Fibroblast of the conjunctiva (primary cell): ENCODE results near the gene ZFYVE9.
"Not testable (repeated sequence)": the region's sequence is repeated elsewhere in the genome, so short reads cannot be mapped to it uniquely, and the experiment has no call there.

Source experiments
- DNase-seq: peaks from one replicate; pipeline ENCODE4 v3.0.0-alpha.2; 2010; ENCODE audit warnings: low read depth

Gene ZFYVE9

DNA sequence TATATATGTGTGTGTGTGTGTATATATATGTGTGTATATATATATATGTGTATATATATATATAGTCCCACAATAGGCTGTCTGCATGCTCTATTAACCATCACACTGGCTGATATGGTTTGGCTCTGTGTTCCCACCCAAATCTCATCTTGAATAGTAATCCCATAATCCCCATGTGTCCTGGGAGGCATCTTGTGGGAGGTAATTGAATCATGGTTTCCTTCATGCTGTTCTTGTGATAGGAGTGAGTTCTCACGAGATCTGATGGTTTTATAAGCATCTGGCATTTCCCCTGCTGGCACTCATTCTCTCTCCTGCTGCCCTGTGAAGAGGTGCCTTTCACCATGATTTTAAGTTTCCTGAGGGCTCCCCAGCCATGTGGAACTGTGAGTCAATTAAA, 228.0 kb downstream of the ZFYVE9 start:
- not testable (repeated sequence) for DNase-seq

DNA sequence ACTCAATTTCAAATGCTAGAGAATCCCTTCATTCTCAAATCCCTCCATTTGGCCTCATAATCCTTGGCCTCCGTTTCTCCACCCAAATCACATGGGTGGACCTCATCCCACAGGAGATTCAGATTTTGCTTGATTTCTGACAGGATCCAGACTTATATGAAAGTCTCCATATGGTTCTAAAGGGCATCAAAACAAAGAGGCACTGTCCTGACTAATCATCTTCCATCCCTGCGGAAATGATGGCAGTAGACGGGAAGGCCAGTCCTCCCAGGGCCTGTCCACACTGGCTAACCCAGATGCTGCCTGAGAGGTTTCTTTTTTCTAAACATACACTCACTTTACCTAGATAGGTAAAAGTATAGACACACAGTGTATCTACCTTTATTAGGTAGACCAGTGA, 243.5 kb downstream of the ZFYVE9 start:
- DNase-seq: no peak

DNA sequence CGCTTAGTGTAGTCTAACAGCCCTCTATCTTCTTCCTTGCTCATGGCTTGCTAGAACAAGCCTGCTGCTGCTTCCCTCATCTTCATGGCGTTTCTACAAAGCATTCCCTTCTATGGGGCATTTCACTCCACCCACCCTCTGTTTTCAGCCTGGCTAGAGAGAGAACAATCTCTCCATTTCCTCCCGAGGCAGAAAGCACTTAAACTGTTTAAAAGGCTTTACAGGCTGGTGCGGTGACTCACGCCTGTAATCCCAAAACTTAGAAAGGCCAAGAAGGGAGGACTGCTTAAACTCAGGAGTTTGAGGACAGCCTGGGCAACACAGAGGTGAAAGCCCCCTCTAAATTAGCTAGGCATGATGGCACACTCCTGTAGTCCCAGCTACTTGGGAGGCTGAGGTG, 244.6 kb downstream of the ZFYVE9 start:
- DNase-seq: no peak

DNA sequence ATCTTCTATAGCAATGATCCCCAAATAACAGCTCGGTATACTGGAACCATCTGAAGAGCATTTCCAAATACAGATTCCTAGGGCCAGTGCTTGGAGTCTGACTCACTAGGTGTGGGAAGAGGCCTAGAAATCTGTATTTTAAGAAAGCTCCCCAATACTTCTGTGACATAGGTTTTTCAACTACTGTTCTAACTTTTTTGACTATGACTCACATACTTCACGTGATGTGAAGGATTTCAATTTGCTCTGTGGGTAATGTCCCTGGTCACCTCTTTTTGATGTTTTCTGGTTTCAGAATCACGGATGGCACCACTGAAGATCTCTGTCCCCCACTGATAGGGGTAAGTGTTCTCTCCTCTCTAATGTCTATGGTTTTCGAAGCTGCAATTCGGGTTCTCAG, 251.3 kb downstream of the ZFYVE9 start:
- DNase-seq: no peak
